GM18519 (cell line): ENCODE measurements around the gene PLK3.
"Not testable (repeated sequence)": the region's sequence is repeated elsewhere in the genome, so short reads cannot be mapped to it uniquely, and the experiment has no call there.

Experiments used
- ATAC-seq: cut with Tn5 transposase; IDR thresholded peaks from one replicate; pipeline ENCODE4 v1.9.1; 2021; ENCODE audit warnings: mild to moderate bottlenecking, moderate library complexity; ENCODE audit not compliant: unreplicated experiment, low FRiP score

Gene PLK3

DNA sequence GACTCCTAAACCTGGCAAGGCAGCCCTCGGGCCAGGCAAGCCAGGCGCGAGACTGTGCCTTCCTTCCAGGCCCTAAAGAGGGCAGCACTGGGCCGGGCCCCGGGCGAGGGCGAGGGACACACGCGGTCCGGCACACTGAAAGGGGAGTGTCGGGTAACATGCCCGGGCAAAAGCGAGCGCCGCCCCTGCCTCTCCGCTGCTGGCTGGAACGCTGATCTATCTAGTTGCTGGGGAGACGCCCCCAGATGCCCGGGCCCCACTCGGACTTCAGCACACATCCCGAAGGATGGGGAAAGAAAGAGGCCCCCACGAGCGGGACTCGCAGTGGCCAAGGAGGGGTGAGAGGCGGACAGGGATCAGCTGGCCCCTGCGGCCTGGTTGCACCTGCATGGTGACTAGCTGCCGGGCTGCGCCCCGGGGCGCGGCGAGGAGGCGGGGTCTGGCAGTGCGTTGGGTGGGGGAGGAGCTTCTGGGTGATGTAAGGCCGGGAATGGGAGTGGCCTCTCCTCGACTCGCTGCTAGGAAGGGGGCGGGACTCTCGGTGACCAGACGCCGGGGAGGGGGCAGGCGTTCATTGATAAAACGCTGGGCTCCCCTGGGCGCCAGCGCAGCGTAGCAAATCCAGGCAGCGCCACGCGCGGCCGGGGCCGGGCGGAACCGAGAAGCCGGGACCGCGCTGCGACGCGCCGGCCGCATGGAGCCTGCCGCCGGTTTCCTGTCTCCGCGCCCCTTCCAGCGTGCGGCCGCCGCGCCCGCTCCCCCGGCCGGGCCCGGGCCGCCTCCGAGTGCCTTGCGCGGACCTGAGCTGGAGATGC is at the start of gene PLK3:
Gene PLK3, plus strand, starts transcription at position 608 of the 815 bp plus-strand sequence. Its CDS starts 87 bp downstream, at position 695.
- ATAC-seq: peak; percentile 61

DNA sequence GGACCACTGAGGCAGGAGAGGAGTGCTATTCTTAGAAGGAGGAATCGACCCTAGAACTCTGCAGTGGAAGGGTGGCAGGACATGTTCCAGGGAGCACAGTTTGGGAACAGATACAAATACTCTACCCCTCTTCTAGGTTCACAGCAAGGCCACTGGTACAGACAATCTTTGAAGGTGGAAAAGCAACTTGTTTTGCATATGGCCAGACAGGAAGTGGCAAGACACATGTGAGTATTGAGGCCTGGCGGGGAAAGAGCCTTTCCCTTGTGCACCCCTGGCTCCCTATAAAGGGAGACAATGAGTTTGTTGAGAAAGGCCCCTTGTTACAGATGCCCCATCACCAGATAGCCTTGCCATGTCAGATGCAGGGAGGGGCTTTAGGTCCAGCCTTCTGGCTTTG is 42.8 kb upstream of the PLK3 start:
- no peak for ATAC-seq

- no peak for ATAC-seq
These were observed 41.1 kb upstream of the PLK3 start for GRCh38 chr1:44759077-44759476.

DNA sequence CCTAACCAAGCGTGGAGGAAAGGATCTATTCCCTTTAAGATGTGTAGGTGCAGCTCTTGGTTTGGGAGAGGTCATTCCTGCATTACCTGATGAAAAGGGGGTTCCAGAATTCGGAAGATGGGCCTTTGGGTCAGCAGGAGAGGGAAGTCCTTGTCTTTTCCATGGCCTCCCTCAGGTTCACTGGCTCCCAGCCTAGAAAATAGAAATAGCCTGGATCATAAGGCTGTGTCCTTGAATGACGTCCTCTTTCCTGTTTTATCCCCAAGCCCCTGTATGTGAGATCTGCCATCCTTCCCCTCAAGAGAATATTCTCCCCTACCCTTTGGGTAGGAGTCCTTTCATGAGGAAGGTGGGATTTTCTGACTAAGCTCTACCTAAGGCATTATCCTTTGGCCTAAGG is 39.3 kb upstream of the PLK3 start:
- no peak for ATAC-seq

GRCh38 chr1:44766421-44766820 is 33.8 kb upstream of the PLK3 start:
- not testable (repeated sequence) for ATAC-seq

GRCh38 chr1:44775078-44775929 is 24.9 kb upstream of the PLK3 start, which contains the start of gene RPS8:
Gene RPS8, plus strand, starts transcription at chr1:44775540. Its CDS starts 57 bp downstream, at chr1:44775597.
- peak; percentile 74 for ATAC-seq

GRCh38 chr1:44775930-44776729 is 24.0 kb upstream of the PLK3 start:
- ATAC-seq: no peak

- no peak for ATAC-seq
These were observed 23.5 kb upstream of the PLK3 start for GRCh38 chr1:44776730-44777068.

- ATAC-seq: no peak
These were observed 22.6 kb upstream of the PLK3 start for GRCh38 chr1:44777547-44777946.

GRCh38 chr1:44777969-44778635 is 22.1 kb upstream of the PLK3 start:
- no peak for ATAC-seq

- ATAC-seq: no peak
These were observed 21.2 kb upstream of the PLK3 start for GRCh38 chr1:44778705-44779576.

DNA sequence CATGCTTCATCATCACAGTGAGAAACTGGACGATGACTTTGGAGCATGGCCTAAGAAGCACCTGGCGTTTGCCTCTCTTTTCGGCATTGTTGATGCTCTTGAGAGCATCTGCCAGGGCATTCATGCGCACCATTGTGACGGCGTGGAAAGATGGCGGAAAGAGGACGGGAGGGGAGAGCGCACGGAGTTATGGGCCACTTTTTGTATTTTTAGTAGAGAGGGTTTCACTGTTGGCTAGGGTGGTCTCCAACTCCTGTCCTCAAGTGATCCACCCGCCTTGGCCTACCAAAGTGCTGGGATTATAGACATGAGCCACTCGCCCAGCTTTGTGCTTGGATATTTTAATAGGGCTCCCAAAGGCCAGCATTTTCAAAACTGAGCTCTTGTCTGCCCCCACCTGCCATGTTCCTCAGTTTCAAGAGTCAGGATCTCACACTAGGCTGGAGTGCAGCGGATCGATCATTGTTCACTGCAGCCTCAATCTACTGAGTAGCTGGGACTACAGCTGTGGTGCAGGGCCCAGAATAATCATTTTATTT is 19.5 kb upstream of the PLK3 start:
- ATAC-seq: no peak

DNA sequence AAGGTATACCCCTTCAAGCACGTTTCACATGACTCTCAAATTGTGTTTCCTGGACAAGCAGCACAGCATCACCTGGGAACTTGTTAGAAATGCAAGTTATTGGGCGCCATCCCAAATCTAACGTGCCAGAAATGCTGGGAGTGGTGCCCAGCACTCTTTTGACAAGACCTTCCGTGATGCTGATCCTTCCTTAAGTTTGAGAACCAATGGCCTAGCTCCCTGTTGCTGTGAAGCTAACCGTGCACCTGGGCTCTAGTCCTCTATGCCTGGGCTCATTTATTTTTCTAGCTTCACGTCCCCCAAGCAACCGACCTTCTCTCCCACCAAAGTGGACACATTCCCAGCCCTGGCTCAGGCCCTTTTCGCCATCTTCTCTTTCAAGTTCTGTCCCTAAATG is 16.5 kb upstream of the PLK3 start:
- ATAC-seq: no peak

- no peak for ATAC-seq
These were observed 15.8 kb upstream of the PLK3 start for GRCh38 chr1:44784094-44785028.

- no peak for ATAC-seq
These were observed 15.2 kb upstream of the PLK3 start for GRCh38 chr1:44785029-44785380.

GRCh38 chr1:44785501-44786137 is 14.6 kb upstream of the PLK3 start:
- no peak for ATAC-seq

DNA sequence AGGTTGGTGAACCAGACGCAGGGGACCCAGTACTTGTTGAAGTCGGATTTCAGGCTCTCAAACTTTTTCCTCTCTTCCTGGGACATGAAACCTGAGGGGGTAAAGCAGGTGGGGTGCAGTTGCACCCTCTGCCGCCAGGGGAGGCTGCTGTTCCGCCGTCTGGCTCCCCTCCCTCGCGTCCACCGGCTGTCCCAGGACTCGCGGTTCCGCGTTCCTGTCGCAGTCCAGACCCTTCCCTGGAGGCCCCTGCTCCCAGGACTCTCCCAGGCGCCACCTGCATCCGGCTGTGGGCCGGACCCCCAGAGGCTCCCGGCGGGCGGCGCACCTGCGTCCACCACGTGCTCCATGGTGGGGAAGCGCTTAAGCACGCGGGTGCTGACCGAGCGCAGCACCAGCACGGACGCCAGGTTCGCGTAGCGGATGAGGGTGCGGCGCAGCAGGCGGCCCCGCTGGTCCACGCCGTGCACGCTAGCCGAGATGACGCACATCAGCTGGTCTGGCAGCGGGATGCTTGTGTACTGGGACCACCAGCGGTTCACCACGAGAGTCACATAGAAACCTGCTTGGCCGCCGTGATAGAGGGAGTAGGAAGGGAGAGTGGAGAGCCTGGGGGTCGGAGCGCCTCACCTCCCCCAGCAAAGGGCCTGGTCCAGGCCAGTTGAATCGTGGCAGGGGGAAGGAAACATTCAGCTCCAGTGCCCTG is 13.9 kb upstream of the PLK3 start:
- ATAC-seq: no peak
